ENCODE results near the gene TPCN1.
A peak's percentile ranks its signal among the peaks of the same experiment; 100 is the strongest.

The TPCN1 gene

GRCh38 chr12:113242026-113242418 is 20.8 kb downstream of the TPCN1 start:
- no peak for DNase-seq (ENCODE audit: low read depth)

GRCh38 chr12:113242560-113242959 is 21.3 kb downstream of the TPCN1 start:
- peak; percentile 69 for DNase-seq (ENCODE audit: low read depth)

GRCh38 chr12:113244047-113244460 is 22.8 kb downstream of the TPCN1 start:
- no peak for DNase-seq (ENCODE audit: low read depth)

- no peak for DNase-seq (ENCODE audit: low read depth)
Measured at GRCh38 chr12:113244478-113244958, 23.3 kb downstream of the TPCN1 start.

GRCh38 chr12:113245695-113246477 is 24.6 kb downstream of the TPCN1 start:
- DNase-seq (ENCODE audit: low read depth): peak; percentile 82

- DNase-seq (ENCODE audit: low read depth): no peak
Measured at GRCh38 chr12:113246478-113247122, 25.3 kb downstream of the TPCN1 start.

GRCh38 chr12:113247123-113248050 is 26.1 kb downstream of the TPCN1 start:
- DNase-seq (ENCODE audit: low read depth): peak; percentile 62

- DNase-seq (ENCODE audit: low read depth): no peak
Measured at GRCh38 chr12:113248051-113248825, 27.0 kb downstream of the TPCN1 start.

- no peak for DNase-seq (ENCODE audit: low read depth)
Measured at GRCh38 chr12:113248842-113249435, 27.7 kb downstream of the TPCN1 start.

- no peak for DNase-seq (ENCODE audit: low read depth)
Measured at GRCh38 chr12:113249546-113249945, 28.3 kb downstream of the TPCN1 start.

GRCh38 chr12:113250045-113250444 is 28.8 kb downstream of the TPCN1 start:
- no peak for DNase-seq (ENCODE audit: low read depth)

GRCh38 chr12:113251404-113252070 is 30.3 kb downstream of the TPCN1 start:
- DNase-seq (ENCODE audit: low read depth): no peak

GRCh38 chr12:113252494-113252893 is 31.2 kb downstream of the TPCN1 start:
- DNase-seq (ENCODE audit: low read depth): no peak

GRCh38 chr12:113253532-113254285 is 32.4 kb downstream of the TPCN1 start:
- DNase-seq (ENCODE audit: low read depth): no peak

GRCh38 chr12:113254298-113254697 is 33.0 kb downstream of the TPCN1 start:
- no peak for DNase-seq (ENCODE audit: low read depth)

GRCh38 chr12:113257564-113257963 is 36.3 kb downstream of the TPCN1 start:
- DNase-seq (ENCODE audit: low read depth): no peak

- DNase-seq (ENCODE audit: low read depth): no peak
Measured at GRCh38 chr12:113260127-113260526, 38.9 kb downstream of the TPCN1 start.

GRCh38 chr12:113260636-113261300 is 39.5 kb downstream of the TPCN1 start:
- DNase-seq (ENCODE audit: low read depth): no peak

GRCh38 chr12:113261847-113262470 is 40.7 kb downstream of the TPCN1 start:
- DNase-seq (ENCODE audit: low read depth): peak; percentile 49
